ENCODE measurements around the gene CD47. TPM values are rescaled to one million over a fixed set of nuclear protein-coding genes. Genes with fewer than 3 reads are reported as not detected.

Gene CD47
- polyA plus RNA-seq, 3 donors = 52.3 to 203 (median 173) TPM

DNA sequence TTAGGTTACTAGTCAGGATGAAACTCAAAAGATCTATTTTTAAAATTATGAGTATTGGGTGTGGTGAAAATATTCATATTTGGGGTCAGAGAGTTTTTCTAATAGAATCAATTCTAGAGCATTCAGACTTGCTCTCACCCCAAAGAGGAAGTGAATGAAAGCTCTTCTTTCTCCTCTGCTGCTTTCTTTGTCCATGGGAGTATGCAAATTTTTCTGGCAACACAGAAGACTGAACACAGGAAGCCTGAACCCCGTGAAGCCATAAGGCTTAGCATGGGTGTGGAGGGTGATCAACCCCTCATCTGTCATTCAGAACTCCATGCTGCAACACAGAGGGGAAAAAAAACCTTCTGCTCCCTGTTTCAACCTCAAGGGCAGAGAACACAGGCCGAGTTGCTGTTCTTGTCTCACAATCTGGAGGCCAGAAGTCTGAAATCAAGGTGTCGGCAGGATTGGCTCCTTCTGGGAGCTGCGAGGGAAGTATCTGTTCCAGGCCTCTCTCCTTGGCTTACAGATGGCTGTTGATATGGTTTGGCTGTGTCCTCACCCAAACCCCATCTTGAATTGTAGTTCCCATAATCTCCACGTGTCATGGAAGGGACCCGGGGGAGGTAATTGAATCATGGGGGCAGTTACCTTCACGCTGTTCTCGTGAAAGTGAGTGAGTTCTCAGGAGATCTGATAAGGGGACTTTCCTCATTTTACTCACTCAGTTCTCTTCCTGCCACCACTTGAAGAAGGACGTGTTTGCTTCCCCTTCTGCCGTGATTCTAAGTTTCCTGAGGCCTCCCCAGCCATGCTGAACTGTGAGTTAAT is 33.7 kb upstream of the CD47 start:
- H3K4me3 Mint-ChIP-seq = peak overlapping the region; percentile 66 to 87
- Histone ChIP-seq H3K9ac (ENCODE audit: insufficient read depth, low read length, poor library complexity, severe bottlenecking) (peak overlapping the region; percentile 71), H4K20me1 (ENCODE audit: insufficient read depth, low read length) (no peaks in the 10 kb centered on the region), H3K27ac (ENCODE audit: low read depth in 1 of 2, low read length in 2 of 2) (peak overlapping the region; percentile 96 to 97), H3K36me3 (replicated peaks in 1 of 2; ENCODE audit: control insufficient read depth in 1 of 2, insufficient read depth in 2 of 2, low read length in 2 of 2) (no peaks in the 10 kb centered on the region), H3K9me3 (replicated peaks in 1 of 2; ENCODE audit: control insufficient read depth in 1 of 2, insufficient read depth in 1 of 2, low read length in 2 of 2) (no peaks in the 10 kb centered on the region), H3K4me2 (replicated peaks; ENCODE audit: extremely low read depth, low read length, poor library complexity, severe bottlenecking) (peak overlapping the region; percentile 48), H3K27me3 (ENCODE audit: control insufficient read depth in 2 of 2, insufficient read depth in 2 of 2, low read length in 2 of 2) (no peaks in the 10 kb centered on the region), H3K4me1 (ENCODE audit: control insufficient read depth in 1 of 2, insufficient read depth in 2 of 2, low read length in 2 of 2) (peaks cover 30 to 31% of the 10 kb centered on the region in 2 donors), H3K79me2 (ENCODE audit: insufficient read depth, low read length) (no peaks in the 10 kb centered on the region), H2AFZ (ENCODE audit: insufficient read depth, low read depth, low read length, poor library complexity, severe bottlenecking) (peak overlapping the region; percentile 65), H3K4me3 (replicated peaks in 1 of 3; ENCODE audit: low read depth in 2 of 3, low read length in 3 of 3) (peak overlapping the region; percentile 14 to 42 (median 38))
- TF ChIP-seq, protein P1, sequence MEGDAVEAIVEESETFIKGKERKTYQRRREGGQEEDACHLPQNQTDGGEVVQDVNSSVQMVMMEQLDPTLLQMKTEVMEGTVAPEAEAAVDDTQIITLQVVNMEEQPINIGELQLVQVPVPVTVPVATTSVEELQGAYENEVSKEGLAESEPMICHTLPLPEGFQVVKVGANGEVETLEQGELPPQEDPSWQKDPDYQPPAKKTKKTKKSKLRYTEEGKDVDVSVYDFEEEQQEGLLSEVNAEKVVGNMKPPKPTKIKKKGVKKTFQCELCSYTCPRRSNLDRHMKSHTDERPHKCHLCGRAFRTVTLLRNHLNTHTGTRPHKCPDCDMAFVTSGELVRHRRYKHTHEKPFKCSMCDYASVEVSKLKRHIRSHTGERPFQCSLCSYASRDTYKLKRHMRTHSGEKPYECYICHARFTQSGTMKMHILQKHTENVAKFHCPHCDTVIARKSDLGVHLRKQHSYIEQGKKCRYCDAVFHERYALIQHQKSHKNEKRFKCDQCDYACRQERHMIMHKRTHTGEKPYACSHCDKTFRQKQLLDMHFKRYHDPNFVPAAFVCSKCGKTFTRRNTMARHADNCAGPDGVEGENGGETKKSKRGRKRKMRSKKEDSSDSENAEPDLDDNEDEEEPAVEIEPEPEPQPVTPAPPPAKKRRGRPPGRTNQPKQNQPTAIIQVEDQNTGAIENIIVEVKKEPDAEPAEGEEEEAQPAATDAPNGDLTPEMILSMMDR (IDR thresholded peaks at IDR 0.05) = no peak
- peak overlapping the region; percentile 97 to 100 (median 99) for H3K27ac Mint-ChIP-seq
- intact Hi-C loops (cut with micrococcal nuclease) = loop anchor here in 1 of 2 donors (5.0 kb wide), 1 partner anchor 98 kb away; the partner anchor contains the start of gene IFT57
- H3K9me3 Mint-ChIP-seq = peaks cover 0 to 2% (median 0%) of the 10 kb centered on the region in 7 donors
- peaks cover 47% of the 10 kb centered on the region for H3K4me1 Mint-ChIP-seq
- WGBS (ENCODE audit: insufficient coverage) = no CpG with 5 or more reads among the region's 10 CpGs
- H3K36me3 Mint-ChIP-seq = no peaks in the 10 kb centered on the region
- peak; percentile 80 to 95 (median 86) for DNase-seq
- peaks cover 0 to 9% (median 0%) of the 10 kb centered on the region in 3 donors for H3K27me3 Mint-ChIP-seq (ENCODE audit: low read depth in 3 of 3)

DNA sequence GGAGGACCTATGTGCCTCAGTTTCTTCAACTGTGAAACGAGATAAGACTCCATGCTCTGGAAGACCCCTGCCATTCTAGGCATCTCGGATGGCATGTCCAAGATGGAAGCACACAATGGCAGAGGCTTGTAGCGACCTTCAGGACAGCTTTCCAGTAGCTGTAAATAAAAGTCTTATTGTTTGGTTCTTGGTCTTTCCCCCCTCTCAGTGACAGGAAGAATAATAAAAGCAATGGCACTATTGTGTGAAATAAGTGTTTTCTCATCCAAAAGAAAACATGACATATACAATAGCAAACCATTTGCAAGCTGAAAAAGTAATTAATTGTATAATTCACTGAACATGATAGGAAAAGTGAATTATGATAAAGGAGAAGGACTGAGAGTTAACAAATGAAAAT is 32.5 kb upstream of the CD47 start:
- Mint-ChIP-seq H3K9me3 (peaks cover 0 to 2% (median 0%) of the 10 kb centered on the region in 7 donors), H3K27me3 (ENCODE audit: low read depth in 3 of 3) (peaks cover 0 to 8% (median 0%) of the 10 kb centered on the region in 3 donors), H3K36me3 (no peaks in the 10 kb centered on the region), H3K27ac (peak overlapping the region in 3 of 7 donors; percentile 25 to 50 (median 43)), H3K4me1 (peaks cover 43% of the 10 kb centered on the region), H3K4me3 (no peak overlapping the region)
- no peak overlapping the region for H2AFZ ChIP-seq (ENCODE audit: insufficient read depth, low read depth, low read length, poor library complexity, severe bottlenecking)
- H3K4me3 ChIP-seq (replicated peaks in 1 of 3; ENCODE audit: low read depth in 2 of 3, low read length in 3 of 3) = no peak overlapping the region
- H3K9ac ChIP-seq (ENCODE audit: insufficient read depth, low read length, poor library complexity, severe bottlenecking) = no peak overlapping the region
- peaks cover 30 to 31% of the 10 kb centered on the region in 2 donors for H3K4me1 ChIP-seq (ENCODE audit: control insufficient read depth in 1 of 2, insufficient read depth in 2 of 2, low read length in 2 of 2)
- H3K36me3 ChIP-seq (replicated peaks in 1 of 2; ENCODE audit: control insufficient read depth in 1 of 2, insufficient read depth in 2 of 2, low read length in 2 of 2) = no peaks in the 10 kb centered on the region
- TF ChIP-seq, protein P1 (IDR thresholded peaks at IDR 0.05) = no peak
- H3K9me3 ChIP-seq (replicated peaks in 1 of 2; ENCODE audit: control insufficient read depth in 1 of 2, insufficient read depth in 1 of 2, low read length in 2 of 2) = no peaks in the 10 kb centered on the region
- no peaks in the 10 kb centered on the region for H3K27me3 ChIP-seq (ENCODE audit: control insufficient read depth in 2 of 2, insufficient read depth in 2 of 2, low read length in 2 of 2)
- no peaks in the 10 kb centered on the region for H3K79me2 ChIP-seq (ENCODE audit: insufficient read depth, low read length)
- H3K4me2 ChIP-seq (replicated peaks; ENCODE audit: extremely low read depth, low read length, poor library complexity, severe bottlenecking) = no peak overlapping the region
- no peaks in the 10 kb centered on the region for H4K20me1 ChIP-seq (ENCODE audit: insufficient read depth, low read length)
- intact Hi-C loops (cut with micrococcal nuclease) = loop anchor here in 1 of 2 donors (5.0 kb wide), 1 partner anchor 99 kb away; the partner anchor contains the start of gene IFT57
- H3K27ac ChIP-seq (ENCODE audit: low read depth in 1 of 2, low read length in 2 of 2) = no peak overlapping the region
- no peak for DNase-seq
- WGBS (ENCODE audit: insufficient coverage) = 96% methylated on average over 2 of the region's 3 CpGs
